Activated T-helper 1 cell treated with anti-CD3 and anti-CD28 coated beads, Interleukin-12 subunit alpha, Interleukin-12 subunit beta, Interleukin-2, Interleukin-4 antibody, amounts not matched to agents 30 ng/mL and 10 ng/mL and 1 ng/mL, durations not matched to agents 14 hours and 24 hours and 36 hours (primary cell): ENCODE results near the gene THTPA. TPM values are rescaled to one million over a fixed set of nuclear protein-coding genes. Genes with fewer than 3 reads are reported as not detected.
"Not testable (repeated sequence)": the region's sequence is repeated elsewhere in the genome, so short reads cannot be mapped to it uniquely, and the experiment has no call there.

ENCODE experiments used
- DNase-seq: peaks from one replicate; pipeline ENCODE4 v3.0.0; 2021; ENCODE audit warnings: low spot score
- H3K27ac Mint-ChIP-seq: one replicate; pipeline ENCODE4 v1.8.0; 2021; ENCODE audit warnings: mild to moderate bottlenecking, mixed read lengths
- H3K27me3 Mint-ChIP-seq: one replicate; pipeline ENCODE4 v1.8.0; 2022; ENCODE audit warnings: mild to moderate bottlenecking, moderate library complexity, mixed read lengths; ENCODE audit not compliant: insufficient read depth
- H3K36me3 Mint-ChIP-seq: one replicate; pipeline ENCODE4 v1.8.0; 2021; ENCODE audit warnings: low read depth, mixed read lengths
- H3K4me1 Mint-ChIP-seq: one replicate; pipeline ENCODE4 v1.8.0; 2021; ENCODE audit warnings: low read depth, mixed read lengths
- H3K4me3 Mint-ChIP-seq: one replicate; pipeline ENCODE4 v1.8.0; 2021; ENCODE audit warnings: mild to moderate bottlenecking, moderate library complexity, mixed read lengths
- H3K9me3 Mint-ChIP-seq: one replicate; pipeline ENCODE4 v1.8.0; 2021; ENCODE audit warnings: mixed read lengths
- intact Hi-C: fragments of 100-400 bp; cut with micrococcal nuclease; formaldehyde crosslinking; loops from one replicate; pipeline ENCODE4 v1.15.1; 2024
- total RNA-seq: library from RNA; stranded (reverse); gene quantifications from 2 replicates; pipeline ENCODE4 v1.2.3, GENCODE V29; 2022

THTPA gene
- total RNA-seq, 1 donor from 2014 or later, result 14.3 TPM

DNA sequence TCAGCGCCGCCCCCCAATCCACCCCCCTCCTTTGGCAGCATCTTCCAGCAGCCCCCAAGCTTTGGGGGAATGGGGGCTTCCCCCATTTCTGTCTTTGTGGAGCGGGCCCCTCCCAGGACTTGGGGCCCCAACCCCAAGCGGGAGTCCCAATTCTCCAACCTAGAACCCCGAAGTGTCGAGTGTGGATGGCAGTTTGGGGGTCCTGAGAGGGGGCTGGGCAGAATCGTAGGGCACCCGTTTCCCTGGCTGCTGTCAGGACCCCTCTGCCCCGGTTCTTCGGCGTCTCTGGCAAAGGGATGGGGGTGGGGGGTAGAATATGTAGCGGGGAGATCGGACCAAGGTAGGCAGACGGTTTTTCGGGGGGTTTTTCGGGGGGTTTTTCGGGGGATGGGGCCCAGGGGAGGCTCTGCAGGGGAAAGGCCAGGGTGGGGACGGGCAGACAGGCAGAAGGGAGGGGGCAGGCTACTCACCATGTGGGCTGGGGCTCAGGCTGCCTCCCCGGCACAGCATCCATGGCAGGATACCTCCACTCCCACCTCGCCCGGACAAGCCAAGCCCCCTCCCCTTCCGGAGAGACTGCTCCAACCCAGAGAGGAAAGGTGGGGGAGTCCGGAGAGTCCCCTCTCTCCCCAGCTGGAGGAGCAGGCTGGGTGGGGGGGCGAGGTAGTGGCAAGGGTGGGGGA lies 21.8 kb downstream of the THTPA start:
- Mint-ChIP-seq H3K4me1 (peaks cover 13% of the 10 kb centered on the region), H3K36me3 (no peaks in the 10 kb centered on the region), H3K27me3 (peaks cover 40% of the 10 kb centered on the region), H3K4me3 (no peak overlapping the region), H3K9me3 (no peaks in the 10 kb centered on the region), H3K27ac (no peak overlapping the region)
- no peak for DNase-seq
- intact Hi-C loops, result no loop called here

DNA sequence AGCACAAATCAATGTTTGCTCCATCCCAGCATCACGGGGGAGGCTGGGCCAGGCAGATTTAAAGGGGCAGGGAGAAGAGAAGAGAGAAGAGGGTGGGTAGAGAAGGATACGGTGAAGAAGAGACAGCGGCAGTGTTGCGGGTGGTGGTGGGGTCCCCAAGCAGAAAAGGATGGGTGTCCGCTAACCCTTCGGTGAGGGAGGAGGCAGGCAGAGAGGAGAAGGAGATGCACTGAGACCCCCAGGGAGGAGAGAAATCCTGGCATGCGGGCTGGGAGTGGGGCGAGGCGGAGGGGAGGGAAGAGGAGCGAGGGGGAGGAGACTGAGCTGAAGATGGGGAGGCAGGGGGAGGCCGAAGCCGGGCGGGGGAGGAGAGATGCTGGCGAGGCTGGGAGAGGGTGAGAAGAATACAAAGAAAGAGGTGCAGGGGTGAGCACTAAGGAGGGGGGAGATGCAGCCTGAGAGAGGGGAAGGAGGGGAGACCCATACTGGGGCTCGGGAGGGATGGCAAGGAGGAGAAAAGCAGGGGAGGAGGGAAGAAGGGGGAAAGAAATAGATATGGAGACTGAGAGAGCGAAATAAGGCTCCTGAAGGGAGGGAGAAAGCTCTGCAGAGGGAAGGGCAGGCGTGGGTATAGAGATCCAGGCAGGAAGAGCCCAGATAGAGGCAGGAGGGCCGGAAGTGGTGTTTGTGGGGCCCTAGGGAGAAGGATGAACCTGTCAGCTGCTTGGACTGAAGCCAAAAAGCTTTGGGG lies 22.7 kb downstream of the THTPA start, which contains the start of gene JPH4:
Gene JPH4 (minus strand): TSS at position 231 of the 751 bp plus-strand sequence. CDS start 1,337 bp downstream, outside the sequence.
- H3K9me3 Mint-ChIP-seq, result no peaks in the 10 kb centered on the region
- no peaks in the 10 kb centered on the region for H3K36me3 Mint-ChIP-seq
- H3K4me1 Mint-ChIP-seq, result peaks cover 8% of the 10 kb centered on the region
- no peak for DNase-seq
- intact Hi-C loops, result no loop called here
- no peak within 1 kb of the TSS for H3K27ac Mint-ChIP-seq
- peaks cover 41% of the 10 kb centered on the region for H3K27me3 Mint-ChIP-seq
- H3K4me3 Mint-ChIP-seq, result no peak within 1 kb of the TSS

- no peak for DNase-seq
- Mint-ChIP-seq H3K4me1 (peaks cover 8% of the 10 kb centered on the region), H3K27me3 (peaks cover 41% of the 10 kb centered on the region), H3K9me3 (no peaks in the 10 kb centered on the region), H3K36me3 (no peaks in the 10 kb centered on the region), H3K27ac (no peak overlapping the region), H3K4me3 (no peak overlapping the region)
- intact Hi-C loops, result no loop called here
These were observed 23.2 kb downstream of the THTPA start for GRCh38 chr14:23579311-23579630.

- no peak overlapping the region for H3K27ac Mint-ChIP-seq
- peaks cover 8% of the 10 kb centered on the region for H3K4me1 Mint-ChIP-seq
- peaks cover 39% of the 10 kb centered on the region for H3K27me3 Mint-ChIP-seq
- H3K36me3 Mint-ChIP-seq, result no peaks in the 10 kb centered on the region
- intact Hi-C loops, result no loop called here
- H3K4me3 Mint-ChIP-seq, result no peak overlapping the region
- H3K9me3 Mint-ChIP-seq, result no peaks in the 10 kb centered on the region
- DNase-seq, result no peak
These were observed 23.7 kb downstream of the THTPA start for GRCh38 chr14:23579739-23580138.

DNA sequence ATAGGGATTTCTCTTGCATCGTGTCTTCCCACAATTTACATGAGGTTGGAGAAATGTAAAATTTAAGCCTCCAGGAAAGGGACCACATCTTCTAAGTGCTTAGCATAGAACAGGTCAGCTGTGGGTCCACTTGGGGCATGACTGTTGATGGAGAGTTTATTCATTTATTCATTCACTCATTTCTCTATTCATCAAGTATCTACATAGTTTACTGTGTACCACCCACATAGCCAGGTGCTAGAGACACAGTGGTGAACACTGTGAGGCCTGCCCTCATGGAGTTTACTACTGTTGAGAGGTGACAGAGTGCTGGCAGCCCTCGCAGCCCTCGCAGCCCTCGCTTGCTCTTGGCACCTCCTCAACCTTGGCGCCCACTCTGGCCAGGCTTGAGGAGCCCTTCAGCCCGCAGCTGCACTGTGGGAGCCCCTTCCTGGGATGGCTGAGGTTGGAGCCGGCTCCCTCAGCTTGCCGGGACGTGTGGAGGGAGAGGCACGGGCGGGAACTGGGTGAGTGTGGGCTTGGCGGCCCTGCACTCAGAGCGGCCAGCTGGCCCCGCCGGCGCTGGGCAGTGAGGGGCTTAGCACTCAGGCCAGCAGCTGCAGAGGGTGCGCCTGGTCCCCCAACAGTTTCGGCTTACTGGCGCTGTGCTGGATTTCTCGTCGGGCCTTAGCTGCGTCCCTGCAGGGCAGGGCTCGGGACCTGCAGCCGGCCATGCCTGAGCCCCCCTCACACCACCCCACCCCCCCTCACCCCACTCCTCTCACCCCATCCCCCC lies 24.3 kb downstream of the THTPA start:
- no peaks in the 10 kb centered on the region for H3K9me3 Mint-ChIP-seq
- no peak for DNase-seq
- H3K4me1 Mint-ChIP-seq, result peaks cover 8% of the 10 kb centered on the region
- H3K27me3 Mint-ChIP-seq, result peaks cover 33% of the 10 kb centered on the region
- no peak overlapping the region for H3K4me3 Mint-ChIP-seq
- no peak overlapping the region for H3K27ac Mint-ChIP-seq
- intact Hi-C loops, result no loop called here
- no peaks in the 10 kb centered on the region for H3K36me3 Mint-ChIP-seq

- H3K27me3 Mint-ChIP-seq, result peaks cover 32% of the 10 kb centered on the region
- no peaks in the 10 kb centered on the region for H3K36me3 Mint-ChIP-seq
- peaks cover 8% of the 10 kb centered on the region for H3K4me1 Mint-ChIP-seq
- intact Hi-C loops, result no loop called here
- DNase-seq, result no peak
- H3K27ac Mint-ChIP-seq, result no peak overlapping the region
- no peak overlapping the region for H3K4me3 Mint-ChIP-seq
- no peaks in the 10 kb centered on the region for H3K9me3 Mint-ChIP-seq
These were observed 24.8 kb downstream of the THTPA start for GRCh38 chr14:23580948-23581281.

DNA sequence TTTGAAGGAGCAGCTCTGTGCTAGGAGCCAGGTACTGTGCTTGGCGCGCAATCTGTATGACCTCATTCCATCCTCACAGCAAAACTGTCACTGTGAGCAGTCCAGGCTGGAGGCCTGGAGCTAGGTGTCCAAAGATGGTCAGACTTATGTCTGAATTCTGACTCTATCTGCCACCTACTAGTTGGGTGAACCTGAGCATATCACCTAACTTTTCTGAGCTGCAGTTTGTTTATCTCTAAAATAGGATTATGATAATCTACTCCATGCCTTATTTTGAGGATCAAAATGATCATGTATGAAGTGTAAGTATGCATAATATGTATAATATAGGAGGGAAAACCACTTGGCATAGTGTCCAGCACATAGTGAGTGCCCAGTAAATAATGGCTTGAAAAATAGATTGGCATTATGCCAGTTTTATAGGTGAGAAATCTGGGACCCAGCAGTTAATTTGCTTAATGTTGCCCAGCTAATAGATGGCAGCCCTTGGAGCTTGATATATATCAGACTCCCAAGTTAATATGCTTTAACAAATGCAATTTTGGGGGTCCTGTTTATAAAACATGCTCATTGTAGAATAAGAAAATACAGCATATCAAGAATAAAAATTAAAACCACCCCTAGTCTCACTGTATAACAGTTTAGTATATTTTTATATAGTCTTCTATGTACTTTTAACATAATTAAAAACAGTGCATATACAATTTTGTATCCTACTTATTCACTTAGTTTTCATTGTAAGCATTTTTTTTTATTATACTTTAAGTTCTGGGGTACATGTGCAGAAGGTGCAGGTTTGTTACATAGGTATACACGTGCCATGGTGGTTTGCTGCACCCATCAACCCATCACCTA lies 27.1 kb downstream of the THTPA start:
- H3K27ac Mint-ChIP-seq, result no peak overlapping the region
- intact Hi-C loops, result no loop called here
- no peak overlapping the region for H3K4me3 Mint-ChIP-seq
- DNase-seq, result no peak
- H3K36me3 Mint-ChIP-seq, result no peaks in the 10 kb centered on the region
- H3K9me3 Mint-ChIP-seq, result no peaks in the 10 kb centered on the region
- no peaks in the 10 kb centered on the region for H3K4me1 Mint-ChIP-seq
- peaks cover 27% of the 10 kb centered on the region for H3K27me3 Mint-ChIP-seq

GRCh38 chr14:23583761-23584526 lies 27.9 kb downstream of the THTPA start:
- not testable (repeated sequence) for DNase-seq, H3K4me3 Mint-ChIP-seq

GRCh38 chr14:23584527-23585203 lies 28.6 kb downstream of the THTPA start:
- H3K4me1 Mint-ChIP-seq, intact Hi-C loops, H3K36me3 Mint-ChIP-seq: not testable (repeated sequence)

More at GRCh38 chr14:23583761-23584526, 27.9 kb downstream of the THTPA start:
- H3K36me3 Mint-ChIP-seq, H3K27ac Mint-ChIP-seq, H3K4me1 Mint-ChIP-seq, intact Hi-C loops, H3K9me3 Mint-ChIP-seq: not testable (repeated sequence)
- peaks cover 20% of the 10 kb centered on the region for H3K27me3 Mint-ChIP-seq

GRCh38 chr14:23588884-23589598 lies 33.0 kb downstream of the THTPA start:
- H3K36me3 Mint-ChIP-seq, result no peaks in the 10 kb centered on the region
- H3K4me1 Mint-ChIP-seq, result no peaks in the 10 kb centered on the region
- DNase-seq, result peak; percentile 41
- intact Hi-C loops, result loop anchor here (1.0 to 2.0 kb wide), 5 partner anchors 43 to 365 kb away; no protein-coding TSS in a partner anchor
- no peak overlapping the region for H3K27ac Mint-ChIP-seq
- no peak overlapping the region for H3K4me3 Mint-ChIP-seq
- H3K9me3 Mint-ChIP-seq, result no peaks in the 10 kb centered on the region
- peaks cover 9% of the 10 kb centered on the region for H3K27me3 Mint-ChIP-seq

More at GRCh38 chr14:23584527-23585203, 28.6 kb downstream of the THTPA start:
- DNase-seq, H3K9me3 Mint-ChIP-seq, H3K27ac Mint-ChIP-seq, H3K4me3 Mint-ChIP-seq: not testable (repeated sequence)
- peaks cover 15% of the 10 kb centered on the region for H3K27me3 Mint-ChIP-seq

DNA sequence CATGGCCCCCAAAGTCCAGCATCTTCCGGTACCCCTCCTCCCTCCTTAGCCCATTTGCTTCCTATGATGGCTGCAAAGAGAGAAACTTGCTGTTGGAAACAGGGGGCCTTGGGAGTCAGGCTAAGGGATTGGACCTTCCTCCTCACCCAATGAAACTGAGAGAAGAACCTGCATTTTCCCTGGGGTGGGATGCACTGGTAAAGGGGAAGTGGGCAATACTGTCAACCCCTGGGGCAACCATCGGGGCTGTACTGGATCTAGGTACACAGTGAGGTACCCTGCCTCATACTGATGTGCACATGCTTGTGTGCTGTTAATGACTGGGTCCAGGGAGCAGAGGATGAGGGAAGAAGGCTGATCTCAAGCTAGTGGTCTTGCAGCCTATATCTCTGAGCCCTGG lies 33.5 kb downstream of the THTPA start:
- intact Hi-C loops, result loop anchor here (1.0 to 2.0 kb wide), 5 partner anchors 43 to 365 kb away; no protein-coding TSS in a partner anchor
- peaks cover 9% of the 10 kb centered on the region for H3K27me3 Mint-ChIP-seq
- H3K36me3 Mint-ChIP-seq, result no peaks in the 10 kb centered on the region
- no peak overlapping the region for H3K27ac Mint-ChIP-seq
- no peaks in the 10 kb centered on the region for H3K4me1 Mint-ChIP-seq
- DNase-seq, result no peak
- no peaks in the 10 kb centered on the region for H3K9me3 Mint-ChIP-seq
- H3K4me3 Mint-ChIP-seq, result no peak overlapping the region
